ENCODE results near the gene KIF16B.

Gene KIF16B

DNA sequence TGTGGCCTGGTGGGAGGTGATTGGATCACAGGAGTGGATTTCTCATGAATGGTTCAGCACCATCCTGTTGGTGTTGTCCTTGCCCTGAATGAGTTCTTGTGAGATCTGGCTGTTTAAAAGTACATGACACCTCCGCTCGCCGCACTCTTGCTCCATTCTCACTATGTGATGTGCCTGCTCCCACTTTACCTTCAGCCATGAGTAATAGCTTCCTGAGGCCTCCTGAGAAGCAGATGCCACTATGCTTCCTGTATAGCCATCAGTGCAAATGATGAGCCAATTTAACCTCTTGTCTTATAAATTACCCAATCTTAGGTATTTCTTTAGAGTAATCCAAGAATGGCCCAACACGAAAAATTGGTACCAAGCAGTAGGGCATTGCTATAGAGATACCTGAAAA is 34.5 kb downstream of the KIF16B start:
- no peak for TF ChIP-seq CTCF (IDR thresholded peaks at IDR 0.05; ENCODE audit: control insufficient read depth, extremely low read depth, insufficient read depth)
- H3K4me3 ChIP-seq (ENCODE audit: low read depth, low read length) = no peak overlapping the region
- no peak for DNase-seq (ENCODE audit: low read depth)

GRCh38 chr20:16537918-16538317 is 35.3 kb downstream of the KIF16B start:
- no peak for TF ChIP-seq CTCF (IDR thresholded peaks at IDR 0.05; ENCODE audit: control insufficient read depth, extremely low read depth, insufficient read depth)
- no peak for DNase-seq (ENCODE audit: low read depth)
- H3K4me3 ChIP-seq (ENCODE audit: low read depth, low read length) = no peak overlapping the region

DNA sequence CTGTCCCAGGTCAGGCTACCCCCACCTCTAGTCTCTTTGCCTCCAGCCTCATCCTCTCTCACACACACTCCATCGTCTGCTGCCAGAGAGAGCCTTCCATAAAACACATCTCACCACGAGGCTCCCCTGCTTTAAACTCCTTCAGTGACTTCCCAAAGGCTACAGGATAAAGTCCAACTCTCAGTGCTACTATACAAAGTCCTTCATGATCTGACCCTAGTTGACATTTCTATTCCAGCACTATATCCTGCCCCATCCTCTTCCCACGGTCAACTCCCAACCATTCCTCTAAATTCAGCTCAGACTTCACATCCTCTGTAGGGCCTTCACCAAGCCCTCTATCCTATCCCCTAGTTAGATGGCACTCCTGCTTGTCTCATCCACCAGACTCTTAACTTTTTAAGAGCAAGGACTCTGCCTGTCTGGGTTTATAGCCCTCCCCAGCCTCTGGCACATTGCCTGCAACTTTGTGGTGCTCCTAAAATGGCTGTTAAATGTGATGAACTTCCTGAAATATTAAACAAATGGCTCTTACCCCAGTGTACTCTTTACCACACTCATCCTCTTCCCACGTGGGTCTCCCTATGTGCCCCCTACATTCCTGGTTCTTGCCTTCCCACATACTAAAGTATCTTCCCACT is 36.1 kb downstream of the KIF16B start:
- TF ChIP-seq CTCF (IDR thresholded peaks at IDR 0.05; ENCODE audit: control insufficient read depth, extremely low read depth, insufficient read depth) = no peak
- DNase-seq (ENCODE audit: low read depth) = no peak
- H3K4me3 ChIP-seq (ENCODE audit: low read depth, low read length) = no peak overlapping the region

DNA sequence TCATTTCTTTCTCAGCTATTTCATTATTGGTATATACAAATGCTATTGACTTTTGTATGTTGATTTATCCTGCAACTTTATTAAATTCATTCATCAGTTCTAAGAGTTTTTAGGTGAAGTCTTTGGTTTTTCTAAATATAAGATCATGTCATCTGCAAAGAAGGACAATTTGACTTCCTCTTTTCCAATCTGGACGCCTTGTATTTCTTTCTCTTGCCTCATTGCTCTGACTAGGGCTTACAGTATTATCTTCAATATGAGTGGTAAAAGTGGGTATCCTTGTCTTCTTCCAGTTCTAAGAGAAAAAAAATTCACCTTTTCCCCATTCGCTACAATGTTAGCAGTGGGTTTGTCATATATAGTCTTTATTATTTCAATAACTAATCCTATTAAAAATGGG is 38.0 kb downstream of the KIF16B start:
- H3K4me3 ChIP-seq (ENCODE audit: low read depth, low read length) = no peak overlapping the region
- no peak for DNase-seq (ENCODE audit: low read depth)

GRCh38 chr20:16533502-16533901 is 39.7 kb downstream of the KIF16B start:
- TF ChIP-seq CTCF (IDR thresholded peaks at IDR 0.05; ENCODE audit: control insufficient read depth, extremely low read depth, insufficient read depth) = no peak
- no peak for DNase-seq (ENCODE audit: low read depth)
- H3K4me3 ChIP-seq (ENCODE audit: low read depth, low read length) = no peak overlapping the region

More for the DNA sequence above, 38.0 kb downstream of the KIF16B start:
- TF ChIP-seq CTCF (IDR thresholded peaks at IDR 0.05; ENCODE audit: control insufficient read depth, extremely low read depth, insufficient read depth) = no peak

- H3K4me3 ChIP-seq (ENCODE audit: low read depth, low read length) = no peak overlapping the region
- TF ChIP-seq CTCF (IDR thresholded peaks at IDR 0.05; ENCODE audit: control insufficient read depth, extremely low read depth, insufficient read depth) = no peak
- DNase-seq (ENCODE audit: low read depth) = no peak
These were observed 41.8 kb downstream of the KIF16B start for GRCh38 chr20:16531485-16531884.

- DNase-seq (ENCODE audit: low read depth) = no peak
- no peak for TF ChIP-seq CTCF (IDR thresholded peaks at IDR 0.05; ENCODE audit: control insufficient read depth, extremely low read depth, insufficient read depth)
- H3K4me3 ChIP-seq (ENCODE audit: low read depth, low read length) = no peak overlapping the region
These were observed 43.0 kb downstream of the KIF16B start for GRCh38 chr20:16530201-16530681.

Data from LNCaP clone FGC (cell line).